Ramos (cell line): ENCODE measurements around the gene KLHL29.

Experiments used
- in situ Hi-C: fragments of 300-500 bp; cut with MboI; formaldehyde crosslinking; loops from one replicate; pipeline ENCODE4 v1.14.3; 2022; ENCODE audit warnings: low sequenced_read_pairs; ENCODE audit not compliant: unreplicated experiment

KLHL29 gene

GRCh38 chr2:23504591-23504990 lies 119.6 kb downstream of the KLHL29 start:
- in situ Hi-C loops, result no loop called here

- in situ Hi-C loops, result no loop called here
Observed at GRCh38 chr2:23505218-23505983, 120.4 kb downstream of the KLHL29 start.

- in situ Hi-C loops, result no loop called here
Observed at GRCh38 chr2:23505984-23506380, 121.0 kb downstream of the KLHL29 start.

- in situ Hi-C loops, result no loop called here
Observed at GRCh38 chr2:23506531-23507266, 121.7 kb downstream of the KLHL29 start.

GRCh38 chr2:23507267-23508065 lies 122.5 kb downstream of the KLHL29 start:
- in situ Hi-C loops, result no loop called here

- in situ Hi-C loops, result no loop called here
Observed at GRCh38 chr2:23508066-23508390, 123.0 kb downstream of the KLHL29 start.

GRCh38 chr2:23509103-23509502 lies 124.1 kb downstream of the KLHL29 start:
- in situ Hi-C loops, result no loop called here

GRCh38 chr2:23509596-23510292 lies 124.8 kb downstream of the KLHL29 start:
- in situ Hi-C loops, result no loop called here

GRCh38 chr2:23510471-23510870 lies 125.5 kb downstream of the KLHL29 start:
- in situ Hi-C loops, result no loop called here

GRCh38 chr2:23512778-23513177 lies 127.8 kb downstream of the KLHL29 start:
- in situ Hi-C loops, result no loop called here

GRCh38 chr2:23513245-23513871 lies 128.4 kb downstream of the KLHL29 start:
- in situ Hi-C loops, result no loop called here

GRCh38 chr2:23513872-23514793 lies 129.2 kb downstream of the KLHL29 start:
- in situ Hi-C loops, result no loop called here

GRCh38 chr2:23516520-23517256 lies 131.7 kb downstream of the KLHL29 start:
- in situ Hi-C loops, result no loop called here

- in situ Hi-C loops, result no loop called here
Observed at GRCh38 chr2:23518481-23519333, 133.7 kb downstream of the KLHL29 start.

GRCh38 chr2:23519334-23519651 lies 134.3 kb downstream of the KLHL29 start:
- in situ Hi-C loops, result no loop called here

GRCh38 chr2:23520256-23520655 lies 135.3 kb downstream of the KLHL29 start:
- in situ Hi-C loops, result no loop called here

GRCh38 chr2:23521060-23521459 lies 136.1 kb downstream of the KLHL29 start:
- in situ Hi-C loops, result no loop called here
